Measurements from ENCODE around the gene PEAR1. TPM values are rescaled to one million over a fixed set of nuclear protein-coding genes. Genes with fewer than 3 reads are reported as not detected.

The PEAR1 gene
- total RNA-seq, 4 donors from 2014 or later = 11.2 to 21.9 (median 14.4) TPM

- Histone ChIP-seq H3K27me3 (peaks cover 20% of the 10 kb centered on the region), H3K4me1 (peaks cover 19 to 26% of the 10 kb centered on the region in 2 donors), H3K36me3 (no peaks in the 10 kb centered on the region), H3K4me3 (replicated peaks in 1 of 3) (no peak overlapping the region), H3K27ac (no peak overlapping the region), H3K9me3 (no peaks in the 10 kb centered on the region)
- DNase-seq = no peak
- 82 to 84% methylated on average over 7 of the region's 7 CpGs for WGBS, 2 donors
- TF ChIP-seq CTCF (IDR thresholded peaks at IDR 0.05) = no peak
- TF ChIP-seq POLR2A (IDR thresholded peaks at IDR 0.05) = no peak
- intact Hi-C loops (cut with DNase I) = loop anchor here (5.0 kb wide), 1 partner anchor 66 kb away; no protein-coding TSS in a partner anchor
Observed at GRCh38 chr1:156863631-156864030, 29.9 kb upstream of the PEAR1 start.

DNA sequence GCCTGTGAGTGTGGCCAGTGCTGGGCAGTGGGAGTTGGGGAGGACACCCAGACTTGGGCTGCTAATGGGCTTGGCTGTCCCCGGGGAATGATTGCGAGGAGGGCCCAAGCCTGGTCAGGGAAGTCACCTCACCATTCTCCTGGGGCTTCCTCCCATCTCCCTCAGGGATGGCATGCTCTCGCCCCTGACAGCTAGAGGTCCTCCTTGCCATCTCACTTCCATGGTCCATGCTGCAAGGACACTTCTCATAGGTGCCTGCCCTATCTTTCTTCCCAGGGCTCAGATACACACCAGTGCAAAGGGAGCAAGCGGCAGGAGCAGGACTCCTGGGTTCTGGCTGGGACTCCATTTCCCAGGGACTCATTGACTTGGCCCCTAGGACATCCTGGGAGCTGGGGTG is 28.7 kb upstream of the PEAR1 start:
- H3K9me3 ChIP-seq = no peaks in the 10 kb centered on the region
- 88 to 100% methylated on average over 4 of the region's 4 CpGs for WGBS, 2 donors
- peaks cover 13 to 15% of the 10 kb centered on the region in 2 donors for H3K4me1 ChIP-seq
- H3K36me3 ChIP-seq = no peaks in the 10 kb centered on the region
- H3K4me3 ChIP-seq (replicated peaks in 1 of 3) = no peak overlapping the region
- H3K27me3 ChIP-seq = peaks cover 17% of the 10 kb centered on the region
- TF ChIP-seq CTCF (IDR thresholded peaks at IDR 0.05) (no peak), POLR2A (IDR thresholded peaks at IDR 0.05) (no peak)
- intact Hi-C loops (cut with DNase I) = loop anchor here (5.0 kb wide), 1 partner anchor 67 kb away; no protein-coding TSS in a partner anchor
- H3K27ac ChIP-seq = no peak overlapping the region
- no peak for DNase-seq

DNA sequence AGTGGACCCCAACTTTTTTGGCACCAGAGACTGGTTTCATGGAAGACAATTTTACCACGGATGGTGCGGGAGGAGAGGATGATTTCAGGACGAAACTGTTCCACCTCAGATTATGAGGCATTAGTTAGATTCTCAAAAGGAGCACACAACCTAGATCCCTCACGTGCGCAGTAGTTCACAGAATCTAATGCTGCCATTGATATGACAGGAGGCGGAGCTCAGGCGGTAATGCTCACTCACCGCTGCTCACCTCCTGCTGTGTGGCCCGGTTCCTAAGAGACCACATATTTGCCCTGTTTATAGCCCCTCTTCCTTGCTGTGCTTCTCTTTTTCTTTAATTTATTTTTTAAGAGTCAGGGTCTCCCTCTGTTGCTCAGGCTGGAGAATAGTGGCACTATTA is 28.3 kb upstream of the PEAR1 start:
- no peak for DNase-seq
- H3K4me3 ChIP-seq (replicated peaks in 1 of 3) = no peak overlapping the region
- intact Hi-C loops (cut with DNase I) = no loop called here
- WGBS, 2 donors = 83 to 85% methylated on average over 9 of the region's 9 CpGs
- no peaks in the 10 kb centered on the region for H3K36me3 ChIP-seq
- no peak overlapping the region for H3K27ac ChIP-seq
- H3K4me1 ChIP-seq = peaks cover 8 to 10% of the 10 kb centered on the region in 2 donors
- no peaks in the 10 kb centered on the region for H3K9me3 ChIP-seq
- H3K27me3 ChIP-seq = peaks cover 15% of the 10 kb centered on the region
- no peak for TF ChIP-seq POLR2A (IDR thresholded peaks at IDR 0.05)
- no peak for TF ChIP-seq CTCF (IDR thresholded peaks at IDR 0.05)

DNA sequence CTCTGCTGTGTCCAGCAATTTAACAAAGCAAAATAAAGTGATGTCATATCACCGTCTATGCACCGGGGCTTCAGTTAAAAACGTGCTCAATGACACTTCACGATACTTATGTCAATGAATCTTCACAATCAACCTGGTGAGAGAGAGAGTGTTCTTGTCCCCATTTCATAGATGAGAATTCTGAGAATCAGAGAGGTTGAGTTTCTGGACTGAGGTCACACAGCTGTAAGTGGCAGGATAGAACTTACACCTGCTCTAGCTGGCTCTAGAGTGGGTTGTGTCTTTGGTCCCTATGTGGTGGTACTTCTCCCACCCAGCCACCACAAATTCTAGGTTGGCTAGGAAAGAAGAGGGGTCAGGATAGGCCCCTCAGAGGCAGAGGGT is 27.7 kb upstream of the PEAR1 start:
- whole genome bisulfite sequencing, 2 donors = 67 to 75% methylated on average over 4 of the region's 4 CpGs
- no peak for TF ChIP-seq POLR2A (IDR thresholded peaks at IDR 0.05)
- no peak for TF ChIP-seq CTCF (IDR thresholded peaks at IDR 0.05)
- peaks cover 2 to 4% of the 10 kb centered on the region in 2 donors for H3K4me1 ChIP-seq
- DNase-seq = no peak
- intact Hi-C loops (cut with DNase I) = no loop called here
- H3K4me3 ChIP-seq (replicated peaks in 1 of 3) = no peak overlapping the region
- H3K27me3 ChIP-seq = peaks cover 9% of the 10 kb centered on the region
- no peaks in the 10 kb centered on the region for H3K36me3 ChIP-seq
- no peaks in the 10 kb centered on the region for H3K9me3 ChIP-seq
- H3K27ac ChIP-seq = no peak overlapping the region

DNA sequence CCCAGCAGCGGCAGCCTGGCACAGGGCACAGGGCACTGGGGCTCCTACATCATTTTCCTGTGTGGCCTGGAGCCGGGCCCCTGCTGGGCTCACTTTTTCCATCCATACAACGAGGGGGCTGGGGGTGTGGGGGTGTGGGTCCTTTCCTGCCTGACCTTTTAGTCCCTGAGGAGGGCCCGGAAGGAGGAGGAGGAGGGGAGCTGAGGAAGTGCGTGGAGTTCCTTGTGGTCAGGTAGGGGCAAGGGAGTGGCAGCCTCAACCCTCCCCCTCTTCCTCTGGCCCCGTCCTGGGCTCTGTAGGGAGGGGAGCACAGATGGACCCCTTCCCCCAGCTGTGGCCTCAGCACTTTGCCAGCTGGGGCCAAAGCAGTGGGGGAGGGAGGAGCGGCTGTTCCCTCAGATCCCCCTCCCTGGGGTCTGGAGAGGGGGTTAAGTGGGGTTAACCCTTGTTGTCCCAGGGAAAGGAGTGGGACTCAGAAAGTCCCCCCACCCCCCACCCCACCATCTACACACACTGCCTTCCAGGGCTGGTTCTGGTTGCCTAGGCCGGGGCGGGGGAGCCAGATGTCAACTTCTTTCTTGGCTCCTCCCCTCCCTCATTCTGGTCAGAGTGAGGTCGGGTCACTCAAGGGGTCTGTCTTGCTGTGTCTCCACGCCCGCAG is 27.1 kb upstream of the PEAR1 start:
- Histone ChIP-seq H3K4me1 (no peaks in the 10 kb centered on the region), H3K27ac (no peak overlapping the region), H3K4me3 (replicated peaks in 1 of 3) (no peak overlapping the region), H3K36me3 (no peaks in the 10 kb centered on the region), H3K27me3 (peaks cover 4% of the 10 kb centered on the region), H3K9me3 (no peaks in the 10 kb centered on the region)
- 44 to 45% methylated on average over 7 to 12 of the region's 12 CpGs for WGBS, 2 donors
- DNase-seq = no peak
- TF ChIP-seq CTCF (IDR thresholded peaks at IDR 0.05) (no peak), POLR2A (IDR thresholded peaks at IDR 0.05) (no peak)
- intact Hi-C loops (cut with DNase I) = no loop called here

All from thyroid gland (tissue), 4 donors.